ENCODE measurements around the gene SSB. TPM values are rescaled to one million over a fixed set of nuclear protein-coding genes. Genes with fewer than 3 reads are reported as not detected.

SSB gene
- polyA plus RNA-seq, 2 of the 4 experiments (the other 2 are of a cell fraction), result 253 to 255 TPM

DNA sequence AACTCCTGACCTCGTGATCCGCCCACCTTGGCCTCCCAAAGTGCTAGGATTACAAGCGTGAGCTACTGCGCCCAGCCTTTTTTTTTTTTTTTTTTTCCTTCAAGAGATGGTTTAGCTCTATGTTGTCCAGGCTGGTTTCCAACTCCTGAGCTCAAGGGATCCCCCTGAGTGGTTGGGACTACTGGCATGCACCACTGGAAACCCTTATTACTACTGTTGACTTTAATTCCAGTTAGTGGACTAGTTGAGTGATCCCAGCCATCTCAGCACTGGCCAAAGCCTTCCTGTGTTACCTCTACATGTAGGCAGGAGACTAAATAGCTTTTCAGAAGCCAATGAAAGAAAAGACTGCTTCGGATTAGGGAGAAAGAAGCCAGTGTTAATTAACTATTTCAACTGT, 8.1 kb upstream of the SSB start:
- WGBS (ENCODE audit: missing lambda C conversion rate), result 74% methylated on average over 5 of the region's 5 CpGs
- no peak for ATAC-seq
- no peak for DNase-seq (ENCODE audit: low read depth in 1 of 2, low spot score in 1 of 2)
- no peak overlapping the region for H3K27ac ChIP-seq
- ChIA-PET POLR2A (interaction anchor here (1.3 kb wide), 1 partner anchor 8 kb away, joined by 5 read pairs; the partner anchor contains the start of gene SSB), CTCF (interaction anchor here (0.8 to 1.7 kb wide), 11 partner anchors 20 to 339 kb away, joined by 3 to 11 read pairs (median 4); no protein-coding TSS in a partner anchor)
- no peak for TF ChIP-seq KDM1A (IDR thresholded peaks at IDR 0.05; ENCODE audit: low read depth)
- TF ChIP-seq ESRRA (IDR thresholded peaks at IDR 0.05; ENCODE audit: borderline replicate concordance, low read length), result no peak
- TF ChIP-seq RCOR1 (IDR thresholded peaks at IDR 0.05; ENCODE audit: low read depth, low read length), result no peak
- TF ChIP-seq CHD4 (IDR thresholded peaks at IDR 0.05; ENCODE audit: borderline replicate concordance), result no peak
- no peak for TF ChIP-seq ZNF302 (CRISPR knock-in tag; IDR thresholded peaks at IDR 0.05)
- TF ChIP-seq CBX2 (IDR thresholded peaks at IDR 0.05; ENCODE audit: borderline replicate concordance, low read depth), result no peak
- no peak for TF ChIP-seq MAZ (IDR thresholded peaks at IDR 0.05; ENCODE audit: borderline replicate concordance, low read depth, low read length)
- no peak for TF ChIP-seq REST (IDR thresholded peaks at IDR 0.05)
- TF ChIP-seq GATA3 (IDR thresholded peaks at IDR 0.05; ENCODE audit: borderline replicate concordance), result no peak
- no peak for TF ChIP-seq EHF (CRISPR knock-in tag; IDR thresholded peaks at IDR 0.05)
- no peaks in the 10 kb centered on the region for H3K9me3 ChIP-seq
- FAIRE-seq, result no peak
- H3K4me2 ChIP-seq, result no peak overlapping the region
- no peak overlapping the region for H3K4me3 ChIP-seq
- no peaks in the 10 kb centered on the region for H3K4me1 ChIP-seq

DNA sequence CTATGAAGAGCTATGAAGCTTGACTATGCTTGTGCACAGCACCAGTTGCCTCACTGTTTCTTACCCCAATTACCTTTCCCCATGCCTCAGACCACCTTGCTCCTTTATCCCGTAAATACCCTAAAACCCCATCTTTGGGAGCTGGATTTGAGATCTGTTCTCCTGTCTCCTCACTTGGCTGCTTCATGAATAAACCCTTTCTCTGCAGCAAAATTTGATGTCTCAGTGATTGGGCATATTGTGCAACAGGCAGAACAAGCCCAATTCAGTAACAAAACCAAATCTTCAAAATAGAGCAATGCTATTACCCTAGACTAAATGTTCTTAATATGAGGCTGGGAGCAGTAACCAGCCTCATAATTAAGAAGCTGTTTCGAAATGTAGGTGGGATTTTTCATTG, 3.5 kb upstream of the SSB start:
- WGBS (ENCODE audit: missing lambda C conversion rate), result 52% methylated on average over 2 of the region's 2 CpGs
- H3K4me1 ChIP-seq, result peaks cover 9% of the 10 kb centered on the region
- H3K27ac ChIP-seq, result no peak overlapping the region
- TF ChIP-seq NFE2L2 (conservative IDR thresholded peaks at IDR 0.05; ENCODE audit: low read length) (no peak), EP300 (IDR thresholded peaks at IDR 0.05) (no peak), KDM1A (IDR thresholded peaks at IDR 0.05; ENCODE audit: low read depth) (no peak), HOXB13 (CRISPR knock-in tag; IDR thresholded peaks at IDR 0.05; ENCODE audit: low read depth) (no peak), CEBPB (IDR thresholded peaks at IDR 0.05) (peak in 1 of 2 experiments; percentile 21; a peak in 1 of 4 replicates), BCL3 (IDR thresholded peaks at IDR 0.05) (no peak), HDAC2 (IDR thresholded peaks at IDR 0.05) (no peak), RCOR1 (IDR thresholded peaks at IDR 0.05; ENCODE audit: low read depth, low read length) (no peak)
- DNase-seq (ENCODE audit: low read depth in 1 of 2, low spot score in 1 of 2) (no peak), FAIRE-seq (no peak), ATAC-seq (no peak)
- CTCF ChIA-PET, result interaction anchor here (0.9 to 1.2 kb wide), 2 partner anchors 29 to 342 kb away, joined by 3 read pairs; no protein-coding TSS in a partner anchor
- H3K9me3 ChIP-seq, result no peaks in the 10 kb centered on the region
- POLR2A ChIA-PET, result no interaction called here
- H3K4me2 ChIP-seq, result no peak overlapping the region
- H3K4me3 ChIP-seq, result no peak overlapping the region

GRCh38 chr2:169796441-169796840, 2.2 kb upstream of the SSB start:
- WGBS (ENCODE audit: missing lambda C conversion rate), result 68% methylated on average over 6 of the region's 6 CpGs
- DNase-seq (ENCODE audit: low read depth in 1 of 2, low spot score in 1 of 2), result no peak
- ChIA-PET CTCF (interaction anchor here (1.4 kb wide), 1 partner anchor 28 kb away, joined by 3 read pairs; the partner anchor contains the start of gene METTL5), POLR2A (no interaction called here)
- Histone ChIP-seq H3K27ac (no peak overlapping the region), H3K4me1 (peaks cover 14% of the 10 kb centered on the region), H3K9me3 (no peaks in the 10 kb centered on the region), H3K4me2 (no peak overlapping the region), H3K4me3 (no peak overlapping the region)
- ATAC-seq, result no peak
- FAIRE-seq, result no peak
- TF ChIP-seq BCL3 (IDR thresholded peaks at IDR 0.05) (no peak), ZSCAN20 (CRISPR knock-in tag; IDR thresholded peaks at IDR 0.05) (no peak), EHF (CRISPR knock-in tag; IDR thresholded peaks at IDR 0.05) (no peak), CBX8 (IDR thresholded peaks at IDR 0.05) (no peak), ZNF302 (CRISPR knock-in tag; IDR thresholded peaks at IDR 0.05) (no peak), HMGXB4 (CRISPR knock-in tag; IDR thresholded peaks at IDR 0.05; ENCODE audit: borderline replicate concordance) (no peak), CHD2 (IDR thresholded peaks at IDR 0.05; ENCODE audit: low read length, partially characterized antibody) (no peak), JUNB (IDR thresholded peaks at IDR 0.05) (no peak), TFCP2L1 (CRISPR knock-in tag; IDR thresholded peaks at IDR 0.05) (no peak), TP53 (CRISPR knock-in tag; IDR thresholded peaks at IDR 0.05) (no peak), HOXA7 (CRISPR knock-in tag; IDR thresholded peaks at IDR 0.05) (no peak), NFE2L2 (conservative IDR thresholded peaks at IDR 0.05; ENCODE audit: low read length) (no peak), HOXB13 (CRISPR knock-in tag; IDR thresholded peaks at IDR 0.05; ENCODE audit: low read depth) (no peak), RAD21 (conservative IDR thresholded peaks at IDR 0.05 in 1 of 2, IDR thresholded peaks at IDR 0.05 in 1 of 2) (no peak)
- TF ChIP-seq, protein P1, sequence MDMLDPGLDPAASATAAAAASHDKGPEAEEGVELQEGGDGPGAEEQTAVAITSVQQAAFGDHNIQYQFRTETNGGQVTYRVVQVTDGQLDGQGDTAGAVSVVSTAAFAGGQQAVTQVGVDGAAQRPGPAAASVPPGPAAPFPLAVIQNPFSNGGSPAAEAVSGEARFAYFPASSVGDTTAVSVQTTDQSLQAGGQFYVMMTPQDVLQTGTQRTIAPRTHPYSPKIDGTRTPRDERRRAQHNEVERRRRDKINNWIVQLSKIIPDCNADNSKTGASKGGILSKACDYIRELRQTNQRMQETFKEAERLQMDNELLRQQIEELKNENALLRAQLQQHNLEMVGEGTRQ (IDR thresholded peaks at IDR 0.05), result no peak

Data from A549 (cell line).